Measurements from ENCODE around the gene DDX52. TPM values are rescaled to one million over a fixed set of nuclear protein-coding genes. Genes with fewer than 3 reads are reported as not detected.
"Not testable (repeated sequence)": the region's sequence is repeated elsewhere in the genome, so short reads cannot be mapped to it uniquely, and the experiment has no call there.

The DDX52 gene
- polyA plus RNA-seq, 12 donors = 16.9 to 33.9 (median 20.2) TPM; not detected in 1

- no peak for DNase-seq
Measured at GRCh38 chr17:37661400-37662014, 18.3 kb upstream of the DDX52 start.

- no peak for DNase-seq
Measured at GRCh38 chr17:37659925-37660324, 16.7 kb upstream of the DDX52 start.

GRCh38 chr17:37657202-37657601, 14.0 kb upstream of the DDX52 start:
- DNase-seq = no peak

- no peak for DNase-seq
Measured at GRCh38 chr17:37651849-37652248, 8.6 kb upstream of the DDX52 start.

- no peak for DNase-seq
Measured at GRCh38 chr17:37650419-37651003, 7.3 kb upstream of the DDX52 start.

GRCh38 chr17:37648555-37648954, 5.3 kb upstream of the DDX52 start:
- DNase-seq = no peak

- DNase-seq = no peak
Measured at GRCh38 chr17:37647856-37648255, 4.6 kb upstream of the DDX52 start.

GRCh38 chr17:37643869-37644268, 623 bp upstream of the DDX52 start:
- no peak for DNase-seq

- DNase-seq = no peak
Measured at GRCh38 chr17:37642681-37643080, 565 bp downstream of the DDX52 start.

- DNase-seq = no peak
Measured at GRCh38 chr17:37640015-37640414, 3.2 kb downstream of the DDX52 start.

GRCh38 chr17:37637956-37638355, 5.3 kb downstream of the DDX52 start:
- no peak for DNase-seq

- not testable (repeated sequence) for DNase-seq
Measured at GRCh38 chr17:37616430-37616829, 26.8 kb downstream of the DDX52 start.

- no peak for DNase-seq
Measured at GRCh38 chr17:37614823-37615222, 28.4 kb downstream of the DDX52 start.

- DNase-seq = no peak
Measured at GRCh38 chr17:37614391-37614790, 28.9 kb downstream of the DDX52 start.

- no peak for DNase-seq
Measured at GRCh38 chr17:37610971-37611370, 32.3 kb downstream of the DDX52 start.

- DNase-seq = not testable (repeated sequence)
Measured at GRCh38 chr17:37610041-37610420, 33.2 kb downstream of the DDX52 start.

GRCh38 chr17:37609170-37610040, 33.8 kb downstream of the DDX52 start, which contains the start of gene SYNRG:
TSS of gene SYNRG (minus strand) at chr17:37609418. CDS start at chr17:37609355, 63 bp downstream.
- DNase-seq = peak; percentile 92

- peak; percentile 76 for DNase-seq
Measured at GRCh38 chr17:37608351-37609169, 34.7 kb downstream of the DDX52 start.

GRCh38 chr17:37607637-37608331, 35.5 kb downstream of the DDX52 start:
- DNase-seq = no peak

- DNase-seq = no peak
Measured at GRCh38 chr17:37605813-37606505, 37.3 kb downstream of the DDX52 start.

GRCh38 chr17:37605081-37605480, 38.2 kb downstream of the DDX52 start:
- DNase-seq = no peak
